Transverse colon (tissue), 4 donors: ENCODE data around the gene LRRC10B. TPM values are rescaled to one million over a fixed set of nuclear protein-coding genes. Genes with fewer than 3 reads are reported as not detected.
A peak's percentile ranks its signal among the peaks of the same experiment; 100 is the strongest.

Source experiments
- DNase-seq: peaks from one replicate; pipeline ENCODE4 v3.0.0-alpha.2; 2019
- H3K27ac ChIP-seq, 4 donors: fragments of 200-600 bp; sonication (generic); 2 replicates each; pipeline ENCODE4 v1.5.1; 2016 to 2018; ENCODE audit warnings: inconsistent platforms in 4 of 4
- H3K27me3 ChIP-seq: fragments of 200-600 bp; sonication (generic); 2 replicates; pipeline ENCODE4 v1.5.1; 2017; ENCODE audit warnings: inconsistent platforms
- H3K36me3 ChIP-seq, 4 donors: fragments of 200-600 bp; sonication (generic); 2 replicates each; pipeline ENCODE4 v1.5.1; 2017 to 2019; ENCODE audit warnings: inconsistent platforms in 4 of 4
- H3K4me1 ChIP-seq, 4 donors: fragments of 200-600 bp; sonication (generic); 2 replicates each; pipeline ENCODE4 v1.5.1; 2017 to 2020; ENCODE audit warnings: inconsistent platforms in 4 of 4
- H3K4me3 ChIP-seq, 4 donors: fragments of 200-600 bp; sonication (generic); 1 replicate in 1 of 4; 2 replicates in 3 of 4; pipeline versions ENCODE4 v1.5.1 to v1.6.1; 2017 to 2019; ENCODE audit warnings: inconsistent platforms in 4 of 4
- H3K9me3 ChIP-seq, 2 donors: fragments of 200-600 bp; sonication (generic); 2 replicates each; pipeline ENCODE4 v1.5.1; 2017 to 2019; ENCODE audit warnings: inconsistent platforms in 2 of 2
- EP300 ChIP-seq: sonication (generic); formaldehyde crosslinking; IDR thresholded peaks from one replicate; pipeline ENCODE4 v1.6.1; 2017; ENCODE audit warnings: antibody characterized with exemption, low read depth
- POLR2A ChIP-seq: fragments of 450-650 bp; IDR thresholded peaks from one replicate; pipeline ENCODE4 v1.6.1; 2016; ENCODE audit warnings: antibody characterized with exemption, mild to moderate bottlenecking, moderate library complexity
- POLR2AphosphoS5 ChIP-seq, 3 donors: sonication (generic); formaldehyde crosslinking; IDR thresholded peaks; one replicate each; pipeline ENCODE4 v1.6.1; 2016; ENCODE audit warnings: antibody characterized with exemption in 3 of 3
- WGBS, 2 donors: methylation state at CpG; one replicate each; pipeline ENCODE4 v1.1.5; 2018; ENCODE audit warnings: low coverage in 1 of 2; 5-methylcytosine and 5-hydroxymethylcytosine counted together
- in situ Hi-C, 4 donors: fragments of 200-750 bp; cut with MboI; loops; one replicate each; pipeline versions ENCODE4 v1.15.0 to v1.15.1; 2017; ENCODE audit warnings: low sequenced_read_pairs in 3 of 4, low pct_ligation_motif_present in 1 of 4, low pct_unique_long_range_greater_than_20kb in 1 of 4
- intact Hi-C: fragments of 100-400 bp; cut with DNase I; formaldehyde crosslinking; loops from one replicate; pipeline ENCODE4 v1.15.1; 2023; ENCODE audit warnings: low total_unique reads
- total RNA-seq, 4 donors: library from RNA; depleted of rRNA; stranded (reverse); fragments of >200 nt; gene quantifications; one replicate each; pipeline ENCODE4 v1.1.0, GENCODE V29; 2016
- TF ChIP-seq, protein P1 (sequence below), 5 experiments: fragments of 200-600 bp in 3 of 5; fragments of 450-650 bp in 2 of 5; sonication (generic) in 3 of 5; IDR thresholded peaks; 1 replicate in 2 of 5; 2 replicates in 3 of 5; pipeline ENCODE4 v1.5.1; 2016 to 2017; ENCODE audit warnings: antibody characterized with exemption in 5 of 5, inconsistent platforms in 3 of 5, mild to moderate bottlenecking in 2 of 5, moderate library complexity in 1 of 5

Gene LRRC10B
- total RNA-seq, 4 donors from 2014 or later, result 0.32 to 1.1 (median 0.60) TPM; not detected in 1

DNA sequence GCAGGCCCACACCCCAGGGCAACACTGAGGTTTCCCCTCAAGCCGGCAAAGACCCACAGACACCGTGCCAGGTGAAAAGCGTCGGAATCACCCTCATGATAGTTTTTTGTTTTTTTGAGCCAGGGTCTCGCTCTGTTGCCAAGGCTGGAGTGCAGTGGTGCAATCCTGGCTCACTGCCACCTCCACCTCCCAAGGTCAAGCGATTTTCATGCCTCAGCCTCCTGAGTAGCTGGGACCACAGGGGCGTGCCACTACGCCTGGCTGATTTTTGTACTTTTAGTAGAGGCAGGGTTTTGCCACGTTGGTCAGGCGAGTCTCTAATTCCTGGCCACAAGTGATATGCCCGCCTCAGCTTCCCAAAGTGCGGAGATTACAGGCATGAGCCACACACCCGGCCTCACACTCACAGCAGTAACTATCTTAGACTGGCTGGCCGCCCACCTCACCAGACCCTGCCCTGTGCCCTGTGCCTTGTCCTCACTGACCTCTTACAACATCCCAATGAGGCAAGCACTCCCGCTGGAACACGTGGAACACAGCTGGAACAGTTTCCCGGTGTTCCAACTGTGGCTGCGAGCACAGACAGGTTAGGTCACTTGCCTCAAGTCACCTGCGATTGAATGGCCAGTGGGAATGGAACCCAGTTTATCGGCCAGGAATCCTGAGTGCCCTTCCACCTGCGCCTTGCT lies 21.1 kb downstream of the LRRC10B start:
- no peak overlapping the region for H3K4me3 ChIP-seq
- DNase-seq, result no peak
- no peaks in the 10 kb centered on the region for H3K9me3 ChIP-seq
- H3K27me3 ChIP-seq, result no peaks in the 10 kb centered on the region
- in situ Hi-C loops, result loop anchor here in 1 of 4 donors (10.0 kb wide), 1 partner anchor 55 kb away; no protein-coding TSS in a partner anchor
- 72 to 86% methylated on average over 5 to 21 of the region's 21 CpGs for WGBS, 2 donors
- intact Hi-C loops, result loop anchor here (10.0 kb wide), 1 partner anchor 95 kb away; no protein-coding TSS in a partner anchor
- TF ChIP-seq EP300 (no peak), POLR2A (no peak), POLR2AphosphoS5 (IDR thresholded peaks at IDR 0.05) (no peak)
- TF ChIP-seq, protein P1, sequence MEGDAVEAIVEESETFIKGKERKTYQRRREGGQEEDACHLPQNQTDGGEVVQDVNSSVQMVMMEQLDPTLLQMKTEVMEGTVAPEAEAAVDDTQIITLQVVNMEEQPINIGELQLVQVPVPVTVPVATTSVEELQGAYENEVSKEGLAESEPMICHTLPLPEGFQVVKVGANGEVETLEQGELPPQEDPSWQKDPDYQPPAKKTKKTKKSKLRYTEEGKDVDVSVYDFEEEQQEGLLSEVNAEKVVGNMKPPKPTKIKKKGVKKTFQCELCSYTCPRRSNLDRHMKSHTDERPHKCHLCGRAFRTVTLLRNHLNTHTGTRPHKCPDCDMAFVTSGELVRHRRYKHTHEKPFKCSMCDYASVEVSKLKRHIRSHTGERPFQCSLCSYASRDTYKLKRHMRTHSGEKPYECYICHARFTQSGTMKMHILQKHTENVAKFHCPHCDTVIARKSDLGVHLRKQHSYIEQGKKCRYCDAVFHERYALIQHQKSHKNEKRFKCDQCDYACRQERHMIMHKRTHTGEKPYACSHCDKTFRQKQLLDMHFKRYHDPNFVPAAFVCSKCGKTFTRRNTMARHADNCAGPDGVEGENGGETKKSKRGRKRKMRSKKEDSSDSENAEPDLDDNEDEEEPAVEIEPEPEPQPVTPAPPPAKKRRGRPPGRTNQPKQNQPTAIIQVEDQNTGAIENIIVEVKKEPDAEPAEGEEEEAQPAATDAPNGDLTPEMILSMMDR (IDR thresholded peaks at IDR 0.05), result no peak
- H3K36me3 ChIP-seq, result no peaks in the 10 kb centered on the region
- H3K27ac ChIP-seq, result no peak overlapping the region
- peaks cover 0 to 30% (median 22%) of the 10 kb centered on the region in 4 donors for H3K4me1 ChIP-seq

DNA sequence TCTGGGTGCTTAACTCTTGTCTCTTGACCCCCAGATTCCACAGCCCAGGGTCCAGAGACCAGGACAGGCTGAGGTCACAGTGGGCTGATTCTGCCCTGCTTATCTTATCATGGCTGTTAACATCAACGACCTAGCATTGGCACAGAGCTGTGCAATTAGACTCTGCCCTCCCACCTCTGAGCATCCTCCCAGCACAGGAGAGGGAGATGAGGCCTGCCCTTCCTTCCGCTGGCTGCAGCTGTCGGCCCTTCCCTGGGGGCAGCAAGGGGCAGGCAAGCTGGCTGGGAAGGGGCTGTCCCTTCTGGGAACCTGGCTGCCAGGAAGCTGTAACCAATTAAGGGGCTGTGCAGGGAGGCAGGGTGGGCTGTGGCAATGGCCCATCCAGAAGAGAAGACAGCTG lies 22.5 kb downstream of the LRRC10B start:
- no peaks in the 10 kb centered on the region for H3K27me3 ChIP-seq
- H3K4me3 ChIP-seq, result no peak overlapping the region
- WGBS, 2 donors, result 25% methylated on average over 3 of the region's 3 CpGs; no CpG with 5 or more reads in 1 of the 2 donors
- no peak overlapping the region for H3K27ac ChIP-seq
- no peaks in the 10 kb centered on the region for H3K36me3 ChIP-seq
- DNase-seq, result no peak
- in situ Hi-C loops, result no loop called here
- peaks cover 0 to 30% (median 22%) of the 10 kb centered on the region in 4 donors for H3K4me1 ChIP-seq
- intact Hi-C loops, result loop anchor here (10.0 kb wide), 1 partner anchor 94 kb away; no protein-coding TSS in a partner anchor
- TF ChIP-seq, protein P1 (IDR thresholded peaks at IDR 0.05), result no peak
- no peak for TF ChIP-seq POLR2AphosphoS5 (IDR thresholded peaks at IDR 0.05)
- TF ChIP-seq EP300, result no peak
- no peak for TF ChIP-seq POLR2A
- H3K9me3 ChIP-seq, result no peaks in the 10 kb centered on the region

DNA sequence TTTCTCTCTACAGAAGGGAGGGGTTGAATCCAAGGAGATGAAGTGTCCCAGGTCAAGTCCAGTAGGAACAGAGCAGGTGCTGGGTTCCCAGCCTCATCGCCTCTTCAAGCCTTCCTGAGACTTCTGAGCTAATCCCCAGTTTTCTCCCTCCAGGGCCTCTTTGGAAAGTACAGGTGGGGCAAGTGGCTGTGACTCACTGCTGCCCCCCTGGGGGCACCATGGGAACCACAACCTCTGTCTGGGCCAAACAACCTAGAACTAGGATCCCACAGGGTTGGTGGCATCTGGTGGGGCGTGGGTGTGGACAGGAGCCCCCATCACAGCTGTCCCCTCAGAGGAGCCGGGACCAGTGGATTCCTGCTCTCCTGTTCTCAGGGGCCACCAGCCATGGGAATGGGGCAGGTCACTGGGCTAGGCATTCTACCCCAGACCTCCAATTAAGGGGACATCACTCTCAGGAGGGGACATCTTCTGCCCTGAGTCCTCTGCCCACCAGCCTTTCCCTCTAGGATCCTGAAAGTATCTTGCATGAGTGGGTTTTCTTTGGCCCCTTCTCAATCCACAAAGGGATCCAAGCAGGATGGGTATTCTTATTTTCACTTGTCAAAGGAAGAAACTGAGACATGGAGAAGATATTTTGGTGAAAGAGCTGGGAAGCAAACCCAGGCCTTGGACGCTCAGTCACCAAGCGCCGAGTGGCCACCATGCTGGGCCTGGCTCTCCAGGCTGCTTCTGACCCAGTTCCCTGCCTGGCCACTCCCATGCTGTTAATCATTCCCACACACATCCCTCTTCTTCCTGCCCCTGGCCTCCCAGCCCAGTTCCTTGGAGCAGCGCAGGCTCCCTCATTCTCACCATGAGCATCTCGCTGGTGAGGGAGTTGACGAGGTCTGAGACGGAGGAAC lies 23.8 kb downstream of the LRRC10B start:
- in situ Hi-C loops, result no loop called here
- Histone ChIP-seq H3K36me3 (no peaks in the 10 kb centered on the region), H3K27ac (peak overlapping the region in 3 of 4 donors; percentile 54 to 76 (median 73)), H3K4me1 (peaks cover 0 to 30% (median 22%) of the 10 kb centered on the region in 4 donors), H3K4me3 (no peak overlapping the region), H3K9me3 (no peaks in the 10 kb centered on the region), H3K27me3 (no peaks in the 10 kb centered on the region)
- peak; percentile 61 for DNase-seq
- no peak for TF ChIP-seq POLR2AphosphoS5 (IDR thresholded peaks at IDR 0.05)
- TF ChIP-seq, protein P1 (IDR thresholded peaks at IDR 0.05), result peak; percentile 70 to 78 (median 75)
- WGBS, 2 donors, result 48 to 63% methylated on average over 4 to 10 of the region's 10 CpGs
- intact Hi-C loops, result loop anchor here (10.0 kb wide), 1 partner anchor 92 kb away; no protein-coding TSS in a partner anchor

- peaks cover 0 to 30% (median 22%) of the 10 kb centered on the region in 4 donors for H3K4me1 ChIP-seq
- H3K36me3 ChIP-seq, result no peaks in the 10 kb centered on the region
- in situ Hi-C loops (no loop called here), intact Hi-C loops (loop anchor here (10.0 kb wide), 1 partner anchor 92 kb away; no protein-coding TSS in a partner anchor)
- 76% methylated on average over 16 of the region's 16 CpGs; no CpG with 5 or more reads in 1 of the 2 donors for WGBS, 2 donors
- no peaks in the 10 kb centered on the region for H3K9me3 ChIP-seq
- no peak overlapping the region for H3K4me3 ChIP-seq
- no peak for DNase-seq
- TF ChIP-seq POLR2A, result no peak
- no peak for TF ChIP-seq POLR2AphosphoS5 (IDR thresholded peaks at IDR 0.05)
- TF ChIP-seq, protein P1 (IDR thresholded peaks at IDR 0.05), result no peak
- no peak for TF ChIP-seq EP300
- H3K27ac ChIP-seq, result peak overlapping the region in 3 of 4 donors; percentile 54 to 76 (median 73)
- no peaks in the 10 kb centered on the region for H3K27me3 ChIP-seq
These were observed 24.5 kb downstream of the LRRC10B start for GRCh38 chr11:61533039-61533375.
